Fibroblast of skin of scalp (primary cell): Measurements from ENCODE around the gene GPR33. TPM values are rescaled to one million over a fixed set of nuclear protein-coding genes. Genes with fewer than 3 reads are reported as not detected.
"Not testable (repeated sequence)": the region's sequence is repeated elsewhere in the genome, so short reads cannot be mapped to it uniquely, and the experiment has no call there.

Experiments used
- DNase-seq: peaks from one replicate; pipeline ENCODE4 v3.0.0-alpha.2; 2013
- polyA plus RNA-seq, 2 experiments: library from polyadenylated mRNA; unstranded; fragments of 120-200 nt; gene quantifications; one replicate each; pipeline ENCODE4 v1.2.1, GENCODE V29; 2013; ENCODE audit not compliant: insufficient read length in 2 of 2

The GPR33 gene, protein sequence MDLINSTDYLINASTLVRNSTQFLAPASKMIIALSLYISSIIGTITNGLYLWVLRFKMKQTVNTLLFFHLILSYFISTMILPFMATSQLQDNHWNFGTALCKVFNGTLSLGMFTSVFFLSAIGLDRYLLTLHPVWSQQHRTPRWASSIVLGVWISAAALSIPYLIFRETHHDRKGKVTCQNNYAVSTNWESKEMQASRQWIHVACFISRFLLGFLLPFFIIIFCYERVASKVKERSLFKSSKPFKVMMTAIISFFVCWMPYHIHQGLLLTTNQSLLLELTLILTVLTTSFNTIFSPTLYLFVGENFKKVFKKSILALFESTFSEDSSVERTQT
- polyA plus RNA-seq (2013, experiment 1 of 2; ENCODE audit: insufficient read length), result not detected
- not detected for polyA plus RNA-seq (2013, experiment 2 of 2; ENCODE audit: insufficient read length)

DNA sequence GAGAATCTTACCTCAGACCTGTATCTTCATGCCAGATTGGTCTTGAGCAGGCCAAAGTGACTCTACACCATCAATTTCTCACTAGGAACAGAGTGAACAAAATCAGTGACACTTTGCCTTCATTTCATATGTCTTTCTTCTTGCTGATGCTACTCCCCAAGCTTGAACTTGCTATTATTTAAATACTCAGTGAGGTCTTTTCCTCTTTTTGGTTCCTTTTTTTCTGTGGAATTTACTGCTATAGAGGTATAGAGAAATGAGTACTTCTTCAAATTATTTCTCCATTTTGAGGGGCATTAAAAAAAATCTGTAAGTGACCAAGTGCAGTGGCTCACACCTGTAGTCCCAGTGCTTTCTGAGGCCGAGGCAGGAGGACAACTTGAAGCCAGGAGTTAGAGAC is at the start of gene GPR33:
TSS of gene GPR33 (minus strand) at position 154 of the 400 bp plus-strand sequence. CDS start 4,074 bp downstream, outside the sequence.
- no peak for DNase-seq

- no peak for DNase-seq
These were observed 48.5 kb upstream of the GPR33 start for GRCh38 chr14:31536201-31536960.

GRCh38 chr14:31530136-31530535 is 42.3 kb upstream of the GPR33 start:
- DNase-seq, result no peak

DNA sequence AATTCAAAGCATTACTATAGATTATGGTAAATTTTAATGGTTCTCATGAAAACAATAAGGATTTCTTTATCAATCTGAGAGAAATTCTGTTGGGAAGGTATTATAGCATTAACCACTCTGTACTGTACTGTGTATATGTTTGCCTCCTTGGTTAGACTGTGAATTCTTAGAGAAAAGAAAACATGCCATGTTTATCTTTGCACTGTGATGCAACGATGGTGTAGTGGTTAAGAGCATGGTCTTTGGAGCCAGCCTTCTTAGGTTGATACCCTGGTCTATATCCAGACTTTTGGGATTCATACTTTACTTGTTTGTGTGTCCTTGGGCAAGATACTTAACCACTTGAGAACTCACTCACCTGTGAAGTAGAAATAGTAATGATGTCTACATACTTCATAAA is 41.2 kb upstream of the GPR33 start:
- no peak for DNase-seq

GRCh38 chr14:31527546-31527945 is 39.7 kb upstream of the GPR33 start:
- no peak for DNase-seq

DNA sequence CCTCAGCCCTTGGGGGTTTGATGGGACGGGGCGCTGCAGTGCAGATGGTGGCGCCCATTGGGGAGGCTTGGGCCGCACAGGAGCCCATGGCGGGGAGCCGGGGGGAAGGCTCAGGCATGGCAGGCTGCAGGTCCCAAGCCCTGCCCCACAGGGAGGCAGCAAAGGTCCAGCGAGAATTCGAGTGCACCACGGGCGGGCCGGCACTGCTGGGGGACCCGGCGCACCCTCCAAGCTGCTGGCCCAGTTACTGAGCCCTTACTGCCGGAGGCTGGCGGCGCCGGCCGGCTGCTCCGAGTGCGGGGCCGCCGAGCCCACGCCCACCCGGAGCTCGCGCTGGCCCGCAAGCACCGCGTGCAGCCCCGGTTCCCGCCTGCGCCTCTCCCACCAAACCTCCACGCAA is 39.2 kb upstream of the GPR33 start:
- DNase-seq, result no peak

DNA sequence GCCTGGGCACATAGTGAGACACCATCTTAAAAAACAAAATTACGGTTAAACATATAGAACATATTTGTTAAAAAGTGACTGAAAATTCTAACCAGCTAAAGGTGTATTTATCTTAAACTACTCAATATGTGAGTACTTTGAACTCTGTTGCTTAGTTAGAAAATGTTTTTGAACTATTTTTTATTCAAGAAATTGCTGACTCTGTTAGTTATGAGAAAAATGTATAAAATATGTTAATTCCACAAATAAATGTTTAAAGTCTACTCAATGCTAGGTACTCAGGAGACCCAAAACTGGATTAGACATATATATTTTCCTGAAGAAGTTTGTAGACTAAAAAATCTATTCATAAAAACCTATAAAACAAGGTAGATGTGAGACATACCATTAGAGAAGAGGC is 23.0 kb upstream of the GPR33 start:
- no peak for DNase-seq

DNA sequence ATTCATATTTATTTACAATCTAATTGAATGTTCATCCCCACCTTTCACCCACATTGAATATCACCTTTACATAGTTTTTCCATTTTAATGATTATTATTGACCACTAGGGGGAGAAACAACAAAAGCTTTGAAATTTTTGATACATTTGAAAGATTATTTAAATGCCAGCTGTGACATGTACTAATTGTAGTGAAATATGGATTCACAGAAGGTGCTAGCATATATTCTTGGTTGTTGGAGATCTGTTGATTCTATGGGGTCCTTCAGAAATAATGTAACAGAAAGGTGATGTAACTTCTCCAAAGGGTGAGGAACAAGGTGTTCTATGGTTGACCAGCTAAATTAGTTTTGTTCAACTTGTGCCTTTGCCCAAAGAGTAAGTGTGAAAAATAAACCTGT is 22.4 kb upstream of the GPR33 start:
- DNase-seq, result peak; percentile 11

- DNase-seq, result no peak
These were observed 20.3 kb upstream of the GPR33 start for GRCh38 chr14:31508135-31508534.

DNA sequence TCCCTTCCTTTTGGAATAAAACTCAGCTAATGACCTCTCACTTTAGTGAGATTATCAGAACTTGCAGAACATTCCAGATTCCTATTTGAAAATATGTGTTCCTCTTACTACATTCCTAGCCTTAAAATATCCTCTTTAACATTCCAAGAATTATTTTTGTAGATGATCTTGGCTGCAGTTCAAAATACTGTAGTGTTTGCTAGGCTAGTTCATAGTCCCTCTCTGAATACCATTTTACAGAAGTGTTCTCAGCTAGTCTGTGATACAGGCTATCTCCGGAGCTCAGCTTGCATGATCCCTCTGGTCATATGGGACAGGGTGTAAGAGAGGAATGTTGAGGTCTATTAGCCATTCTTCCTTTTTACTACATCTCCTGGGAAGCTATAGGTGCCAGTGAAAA is 17.6 kb upstream of the GPR33 start:
- DNase-seq, result peak; percentile 91

DNA sequence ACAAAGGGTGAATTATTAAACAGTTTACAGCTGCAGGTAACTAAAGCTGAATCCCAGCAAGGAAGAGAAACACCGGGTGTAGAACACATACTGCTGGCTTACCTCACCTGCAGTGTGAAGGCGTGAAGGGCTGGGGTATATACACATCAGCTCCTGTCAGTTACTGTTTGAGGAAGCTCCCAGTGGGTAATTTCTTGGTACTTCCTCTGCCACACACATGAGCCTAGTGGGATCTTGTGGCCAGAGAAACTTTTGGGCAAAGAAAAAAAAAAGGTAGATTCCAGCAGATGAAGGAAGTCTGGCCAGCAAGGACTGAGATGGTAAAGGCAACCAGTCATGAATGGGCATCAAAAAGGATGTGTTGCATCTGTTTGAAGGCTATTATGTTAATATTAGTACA is 14.0 kb upstream of the GPR33 start:
- DNase-seq, result no peak

DNA sequence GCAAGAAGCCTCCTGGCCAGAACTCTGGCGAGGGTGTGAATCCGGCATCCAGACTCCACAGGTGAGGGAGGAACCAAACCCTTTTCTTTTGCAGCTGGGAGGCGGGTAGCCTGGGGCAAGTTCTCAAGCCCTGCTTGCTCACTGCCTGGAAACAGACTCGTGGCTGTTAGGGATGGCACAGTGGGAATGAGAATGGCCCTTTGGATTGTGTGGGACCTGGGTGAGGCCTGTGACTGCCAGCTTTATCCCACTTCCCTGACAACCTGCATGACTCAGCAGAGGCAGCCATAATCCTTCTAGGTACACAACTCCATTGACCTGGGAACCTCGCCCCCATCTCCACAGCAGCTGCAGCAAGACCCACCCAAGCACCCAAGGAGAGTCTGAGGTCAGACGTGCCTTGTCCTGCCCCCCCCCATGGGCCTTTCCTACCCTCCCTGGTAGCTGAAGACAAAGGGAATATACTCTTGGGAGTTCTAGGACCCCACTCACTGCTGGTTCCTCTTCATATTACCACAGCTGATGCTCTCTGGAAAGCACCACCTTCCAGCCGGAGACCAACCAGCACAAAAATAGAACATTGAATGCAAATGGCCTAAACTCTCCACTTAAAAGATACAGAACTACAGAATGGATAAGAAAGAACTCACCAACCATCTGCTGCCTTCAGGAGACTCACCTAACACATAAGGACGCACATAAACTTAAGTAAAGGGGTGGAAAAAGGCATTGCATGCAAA is 5.1 kb upstream of the GPR33 start:
- no peak for DNase-seq

DNA sequence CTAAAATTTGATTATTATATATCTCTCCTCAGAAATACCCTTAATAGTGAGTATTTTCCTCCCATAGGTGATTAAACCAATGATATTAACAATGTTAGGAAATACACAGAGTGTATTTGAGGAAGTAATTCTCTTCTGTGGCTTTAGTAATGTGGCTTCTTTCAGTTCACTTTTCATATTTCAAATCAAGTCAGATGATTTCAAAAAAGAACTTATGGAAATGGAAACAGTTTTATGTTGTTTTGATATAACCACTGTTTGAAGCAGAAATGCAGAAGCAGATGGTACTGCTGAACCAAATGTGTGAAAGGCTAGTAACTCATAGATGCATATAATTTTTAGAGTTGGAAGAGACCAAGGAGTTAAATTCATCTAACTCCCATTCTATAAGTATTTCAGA is 1.9 kb upstream of the GPR33 start:
- no peak for DNase-seq

DNA sequence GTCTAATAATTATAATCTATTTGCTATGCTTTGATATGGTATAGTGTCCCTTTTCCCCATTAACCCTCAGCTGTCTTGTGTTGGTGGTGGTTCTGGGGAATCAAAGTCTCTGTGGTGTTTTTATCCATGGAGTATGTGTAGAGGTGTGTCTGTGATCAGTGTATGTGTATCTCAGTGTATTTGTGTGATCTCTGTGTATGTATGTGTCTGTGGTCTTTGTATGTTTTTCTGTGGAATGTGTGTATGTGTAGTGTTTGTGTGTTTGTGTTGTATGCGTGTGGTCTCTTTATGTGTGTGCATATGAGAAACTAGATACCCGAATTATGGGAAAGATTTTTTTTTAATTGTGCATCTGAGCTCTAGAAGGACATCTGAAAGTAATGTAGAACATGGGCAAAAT is 1.1 kb downstream of the GPR33 start:
- no peak for DNase-seq

DNA sequence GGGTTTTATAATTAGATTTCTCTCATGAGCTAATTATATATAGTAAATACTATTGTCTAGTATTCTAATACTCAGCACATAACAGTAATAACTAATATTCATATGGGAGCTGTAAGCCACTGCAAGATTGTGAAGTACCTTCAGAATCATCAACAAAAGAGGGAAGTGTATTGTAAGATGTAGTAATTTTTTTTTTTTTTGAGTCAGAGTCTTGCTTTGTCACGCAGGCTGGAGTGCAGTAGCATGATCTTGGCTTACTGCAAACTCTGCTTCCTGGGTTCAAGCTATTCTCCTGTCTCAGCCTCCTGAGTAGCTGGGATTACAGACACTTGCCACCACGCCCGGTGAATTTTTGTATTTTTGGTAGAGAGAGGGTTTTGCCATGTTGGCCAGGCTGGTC is 3.1 kb downstream of the GPR33 start:
- no peak for DNase-seq

DNA sequence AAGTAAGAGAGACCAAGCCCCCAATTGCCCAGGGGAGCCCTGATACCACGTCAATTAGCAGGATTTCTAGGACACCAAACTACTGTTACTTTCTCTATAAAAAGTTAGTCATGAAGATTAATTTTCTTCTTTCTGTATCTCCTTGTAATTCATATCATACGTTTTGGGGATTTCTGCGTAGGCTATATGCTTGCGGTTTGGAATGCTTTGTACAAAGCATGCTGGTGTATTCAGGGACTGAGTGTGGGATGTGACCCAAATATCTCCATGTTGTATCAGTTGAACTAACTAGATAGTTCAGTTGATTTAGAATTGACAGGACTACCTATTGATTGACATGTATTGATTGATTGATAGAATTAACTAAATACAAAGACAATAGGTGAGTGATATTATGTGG is 7.7 kb downstream of the GPR33 start:
- peak; percentile 20 for DNase-seq

DNA sequence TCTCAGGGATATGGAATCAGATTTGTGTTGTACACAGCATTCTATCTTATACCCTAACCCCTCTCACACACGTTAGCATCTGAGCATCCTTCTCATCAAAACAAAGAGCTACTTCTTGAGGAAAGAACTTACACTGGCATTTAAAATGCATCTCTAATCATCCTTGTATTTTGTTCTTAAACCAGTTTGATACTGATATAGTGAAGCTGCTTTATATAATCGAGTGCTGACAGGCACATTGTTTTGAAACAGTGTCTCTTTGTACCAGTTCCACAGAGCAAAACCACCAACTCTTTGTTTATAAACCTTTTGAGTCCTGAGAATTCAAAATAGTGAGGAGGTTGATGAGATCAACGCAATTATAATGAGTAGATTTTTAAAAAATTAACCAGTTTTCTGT is 8.8 kb downstream of the GPR33 start:
- DNase-seq, result no peak

DNA sequence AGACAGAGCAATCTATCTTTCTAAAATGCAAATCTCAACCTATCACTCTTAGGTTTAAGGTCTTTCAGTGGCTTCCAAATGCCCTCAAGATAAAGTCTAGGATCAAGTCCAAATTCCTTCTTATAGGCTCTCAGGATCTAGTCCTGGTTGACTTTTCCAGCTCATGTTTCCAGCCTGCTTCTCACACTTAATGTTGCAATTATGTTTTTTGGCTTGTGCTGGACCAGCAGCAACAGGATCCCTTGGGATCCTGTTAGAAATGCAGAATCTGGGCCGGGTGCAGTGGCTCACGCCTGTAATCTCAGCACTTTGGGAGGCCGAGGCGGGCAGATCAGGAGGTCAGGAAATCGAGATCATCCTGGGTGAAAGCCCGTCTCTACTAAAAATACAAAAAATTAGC is 10.6 kb downstream of the GPR33 start:
- no peak for DNase-seq

- peak; percentile 4 for DNase-seq
These were observed 11.5 kb downstream of the GPR33 start for GRCh38 chr14:31476131-31476866.

DNA sequence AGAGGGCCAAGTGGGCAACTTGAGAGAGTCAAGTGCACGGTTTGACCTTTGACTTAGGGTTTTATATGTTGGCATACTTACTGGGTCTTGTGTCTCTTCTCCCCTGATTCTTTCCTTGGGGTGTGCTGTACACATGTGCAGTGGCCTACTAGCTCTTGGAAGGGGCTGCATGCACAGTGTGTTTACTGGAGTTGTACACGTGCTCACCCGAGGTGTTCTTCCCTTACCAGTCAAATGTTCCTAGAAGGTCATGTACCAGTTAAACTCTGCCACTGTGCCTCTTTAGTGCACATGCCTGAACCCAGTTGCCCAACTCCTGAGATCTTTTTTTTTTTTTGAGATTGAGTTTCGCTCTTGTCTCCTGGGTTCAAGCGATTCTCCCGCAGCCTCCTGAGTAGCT is 21.3 kb downstream of the GPR33 start:
- DNase-seq, result no peak

DNA sequence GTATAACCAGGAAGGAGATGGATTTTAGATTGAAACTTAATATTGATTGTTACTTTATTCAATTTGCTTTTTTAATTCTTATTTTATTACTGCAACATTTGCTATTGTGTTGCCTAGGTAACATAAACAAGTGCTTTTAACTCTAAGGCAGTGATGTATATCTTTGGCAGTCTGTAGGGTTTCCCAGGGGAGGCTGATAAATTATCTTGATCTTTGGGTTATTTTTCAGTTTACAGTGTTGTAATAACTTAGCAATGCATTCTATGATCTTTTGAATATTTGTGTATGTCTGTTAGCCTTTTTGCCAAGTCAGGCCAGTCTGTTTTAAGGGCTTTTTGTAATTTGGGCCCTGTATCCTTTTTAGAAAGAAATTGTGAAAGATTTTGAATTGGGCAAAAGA is 22.7 kb downstream of the GPR33 start:
- DNase-seq, result peak; percentile 65

GRCh38 chr14:31462450-31462849 is 25.4 kb downstream of the GPR33 start:
- DNase-seq, result not testable (repeated sequence)

GRCh38 chr14:31461545-31461944 is 26.3 kb downstream of the GPR33 start:
- no peak for DNase-seq
